Transverse colon (tissue), 4 donors: ENCODE measurements around the gene RRP12. TPM values are rescaled to one million over a fixed set of nuclear protein-coding genes. Genes with fewer than 3 reads are reported as not detected.

ENCODE experiments used
- DNase-seq: peaks from one replicate; pipeline ENCODE4 v3.0.0-alpha.2; 2019
- H3K27ac ChIP-seq, 4 donors: fragments of 200-600 bp; sonication (generic); 2 replicates each; pipeline ENCODE4 v1.5.1; 2016 to 2018; ENCODE audit warnings: inconsistent platforms in 4 of 4
- H3K27me3 ChIP-seq: fragments of 200-600 bp; sonication (generic); 2 replicates; pipeline ENCODE4 v1.5.1; 2017; ENCODE audit warnings: inconsistent platforms
- H3K36me3 ChIP-seq, 4 donors: fragments of 200-600 bp; sonication (generic); 2 replicates each; pipeline ENCODE4 v1.5.1; 2017 to 2019; ENCODE audit warnings: inconsistent platforms in 4 of 4
- H3K4me1 ChIP-seq, 4 donors: fragments of 200-600 bp; sonication (generic); 2 replicates each; pipeline ENCODE4 v1.5.1; 2017 to 2020; ENCODE audit warnings: inconsistent platforms in 4 of 4
- H3K4me3 ChIP-seq, 4 donors: fragments of 200-600 bp; sonication (generic); 1 replicate in 1 of 4; 2 replicates in 3 of 4; pipeline versions ENCODE4 v1.5.1 to v1.6.1; 2017 to 2019; ENCODE audit warnings: inconsistent platforms in 4 of 4
- H3K9me3 ChIP-seq, 2 donors: fragments of 200-600 bp; sonication (generic); 2 replicates each; pipeline ENCODE4 v1.5.1; 2017 to 2019; ENCODE audit warnings: inconsistent platforms in 2 of 2
- CTCF ChIP-seq, 5 experiments: fragments of 200-600 bp in 3 of 5; fragments of 450-650 bp in 2 of 5; sonication (generic) in 3 of 5; IDR thresholded peaks; 1 replicate in 2 of 5; 2 replicates in 3 of 5; pipeline ENCODE4 v1.5.1; 2016 to 2017; ENCODE audit warnings: antibody characterized with exemption in 5 of 5, inconsistent platforms in 3 of 5, mild to moderate bottlenecking in 2 of 5, moderate library complexity in 1 of 5
- EP300 ChIP-seq: sonication (generic); formaldehyde crosslinking; IDR thresholded peaks from one replicate; pipeline ENCODE4 v1.6.1; 2017; ENCODE audit warnings: antibody characterized with exemption, low read depth
- POLR2A ChIP-seq: fragments of 450-650 bp; IDR thresholded peaks from one replicate; pipeline ENCODE4 v1.6.1; 2016; ENCODE audit warnings: antibody characterized with exemption, mild to moderate bottlenecking, moderate library complexity
- POLR2AphosphoS5 ChIP-seq, 3 donors: sonication (generic); formaldehyde crosslinking; IDR thresholded peaks; one replicate each; pipeline ENCODE4 v1.6.1; 2016; ENCODE audit warnings: antibody characterized with exemption in 3 of 3
- WGBS, 2 donors: methylation state at CpG; one replicate each; pipeline ENCODE4 v1.1.5; 2018; ENCODE audit warnings: low coverage in 1 of 2; 5-methylcytosine and 5-hydroxymethylcytosine counted together
- in situ Hi-C, 4 donors: fragments of 200-750 bp; cut with MboI; loops; one replicate each; pipeline versions ENCODE4 v1.15.0 to v1.15.1; 2017; ENCODE audit warnings: low sequenced_read_pairs in 3 of 4, low pct_ligation_motif_present in 1 of 4, low pct_unique_long_range_greater_than_20kb in 1 of 4
- intact Hi-C: fragments of 100-400 bp; cut with DNase I; formaldehyde crosslinking; loops from one replicate; pipeline ENCODE4 v1.15.1; 2023; ENCODE audit warnings: low total_unique reads
- total RNA-seq, 4 donors: library from RNA; depleted of rRNA; stranded (reverse); fragments of >200 nt; gene quantifications; one replicate each; pipeline ENCODE4 v1.1.0, GENCODE V29; 2016

The RRP12 gene
- total RNA-seq, 4 donors from 2014 or later = 5.7 to 14.0 (median 11.5) TPM

- Histone ChIP-seq H3K9me3 (no peaks in the 10 kb centered on the region), H3K36me3 (no peaks in the 10 kb centered on the region), H3K27ac (no peak overlapping the region), H3K4me1 (no peaks in the 10 kb centered on the region), H3K27me3 (no peaks in the 10 kb centered on the region), H3K4me3 (no peak overlapping the region)
- TF ChIP-seq CTCF (IDR thresholded peaks at IDR 0.05) (no peak), POLR2AphosphoS5 (IDR thresholded peaks at IDR 0.05) (no peak), EP300 (no peak), POLR2A (no peak)
- in situ Hi-C loops (loop anchor here in 1 of 4 donors (25.0 kb wide), 1 partner anchor 299 kb away; no protein-coding TSS in a partner anchor), intact Hi-C loops (no loop called here)
- 85% methylated on average over 10 of the region's 11 CpGs; no CpG with 5 or more reads in 1 of the 2 donors for WGBS, 2 donors
- no peak for DNase-seq
Measured at GRCh38 chr10:97361537-97361901, 39.6 kb downstream of the RRP12 start.

GRCh38 chr10:97360705-97361536, 40.2 kb downstream of the RRP12 start:
- TF ChIP-seq POLR2A (no peak), EP300 (no peak), POLR2AphosphoS5 (IDR thresholded peaks at IDR 0.05) (no peak), CTCF (IDR thresholded peaks at IDR 0.05) (no peak)
- no peak for DNase-seq
- H3K4me3 ChIP-seq = no peak overlapping the region
- H3K9me3 ChIP-seq = no peaks in the 10 kb centered on the region
- in situ Hi-C loops = loop anchor here in 1 of 4 donors (25.0 kb wide), 1 partner anchor 299 kb away; no protein-coding TSS in a partner anchor
- 91 to 95% methylated on average over 4 to 11 of the region's 11 CpGs for WGBS, 2 donors
- intact Hi-C loops = no loop called here
- H3K4me1 ChIP-seq = no peaks in the 10 kb centered on the region
- H3K27me3 ChIP-seq = no peaks in the 10 kb centered on the region
- H3K27ac ChIP-seq = no peak overlapping the region
- no peaks in the 10 kb centered on the region for H3K36me3 ChIP-seq

- Histone ChIP-seq H3K36me3 (no peaks in the 10 kb centered on the region), H3K9me3 (no peaks in the 10 kb centered on the region), H3K27ac (no peak overlapping the region), H3K27me3 (no peaks in the 10 kb centered on the region), H3K4me1 (no peaks in the 10 kb centered on the region), H3K4me3 (no peak overlapping the region)
- in situ Hi-C loops (loop anchor here in 2 of 4 donors (10.0 to 25.0 kb wide), 3 partner anchors 74 to 296 kb away; no protein-coding TSS in a partner anchor), intact Hi-C loops (loop anchor here (5.0 kb wide), 1 partner anchor 76 kb away; no protein-coding TSS in a partner anchor)
- no peak for DNase-seq
- TF ChIP-seq EP300 (no peak), POLR2A (no peak), POLR2AphosphoS5 (IDR thresholded peaks at IDR 0.05) (no peak), CTCF (IDR thresholded peaks at IDR 0.05) (no peak)
- 78% methylated on average over 3 of the region's 3 CpGs; no CpG with 5 or more reads in 1 of the 2 donors for WGBS, 2 donors
Measured at GRCh38 chr10:97358781-97359180, 42.4 kb downstream of the RRP12 start.

- H3K9me3 ChIP-seq = no peaks in the 10 kb centered on the region
- intact Hi-C loops = loop anchor here (5.0 kb wide), 1 partner anchor 76 kb away; no protein-coding TSS in a partner anchor
- no peak overlapping the region for H3K27ac ChIP-seq
- H3K4me3 ChIP-seq = no peak overlapping the region
- 75 to 94% methylated on average over 2 to 4 of the region's 4 CpGs for WGBS, 2 donors
- no peak for TF ChIP-seq POLR2A
- no peak for TF ChIP-seq EP300
- TF ChIP-seq CTCF (IDR thresholded peaks at IDR 0.05) = no peak
- no peak for TF ChIP-seq POLR2AphosphoS5 (IDR thresholded peaks at IDR 0.05)
- DNase-seq = no peak
- in situ Hi-C loops = loop anchor here in 2 of 4 donors (10.0 to 25.0 kb wide), 3 partner anchors 74 to 296 kb away; no protein-coding TSS in a partner anchor
- no peaks in the 10 kb centered on the region for H3K36me3 ChIP-seq
- H3K4me1 ChIP-seq = no peaks in the 10 kb centered on the region
- no peaks in the 10 kb centered on the region for H3K27me3 ChIP-seq
Measured at GRCh38 chr10:97358349-97358748, 42.8 kb downstream of the RRP12 start.
